Fibroblast of villous mesenchyme (primary cell): ENCODE results near the gene EPN2. TPM values are rescaled to one million over a fixed set of nuclear protein-coding genes. Genes with fewer than 3 reads are reported as not detected.

ENCODE experiments used
- DNase-seq: peaks from one replicate; pipeline ENCODE4 v3.0.0-alpha.2; 2010; ENCODE audit warnings: low read depth
- H3K4me3 ChIP-seq: 2 replicates; pipeline ENCODE4 v1.5.1; 2011; ENCODE audit warnings: low read depth, mild to moderate bottlenecking, low read length
- total RNA-seq: library from RNA; depleted of rRNA; stranded (reverse); fragments of >200 nt; gene quantifications from 2 replicates; pipeline ENCODE4 v1.2.3, GENCODE V29; 2012
- TF ChIP-seq, protein P1 (sequence below): IDR thresholded peaks from 2 replicates; pipeline ENCODE4 v1.5.1; 2012; ENCODE audit warnings: low read depth, mild to moderate bottlenecking, low read length; ENCODE audit not compliant: insufficient read depth

EPN2 gene
- total RNA-seq, 1 donor, result 30.2 TPM

DNA sequence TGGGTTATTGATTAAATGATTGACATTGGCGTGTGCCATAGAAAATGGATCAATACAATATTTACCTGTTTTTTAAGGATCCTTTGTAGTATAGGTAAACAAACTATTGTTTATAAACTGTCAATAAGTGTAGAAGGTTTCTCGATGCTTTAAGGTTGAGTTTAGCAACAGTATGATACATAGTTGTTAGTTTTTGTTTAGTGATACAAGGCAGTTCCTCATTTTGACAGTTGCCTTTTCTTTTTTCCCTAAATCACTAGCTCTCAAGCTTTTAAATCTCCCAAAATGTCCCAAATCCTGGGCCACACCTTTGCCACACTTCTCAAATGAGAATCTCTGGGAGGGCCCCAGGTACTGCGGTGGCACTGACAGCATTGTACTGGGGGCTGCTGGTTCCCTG is 57.3 kb downstream of the EPN2 start:
- no peak overlapping the region for H3K4me3 ChIP-seq
- no peak for DNase-seq
- TF ChIP-seq, protein P1, sequence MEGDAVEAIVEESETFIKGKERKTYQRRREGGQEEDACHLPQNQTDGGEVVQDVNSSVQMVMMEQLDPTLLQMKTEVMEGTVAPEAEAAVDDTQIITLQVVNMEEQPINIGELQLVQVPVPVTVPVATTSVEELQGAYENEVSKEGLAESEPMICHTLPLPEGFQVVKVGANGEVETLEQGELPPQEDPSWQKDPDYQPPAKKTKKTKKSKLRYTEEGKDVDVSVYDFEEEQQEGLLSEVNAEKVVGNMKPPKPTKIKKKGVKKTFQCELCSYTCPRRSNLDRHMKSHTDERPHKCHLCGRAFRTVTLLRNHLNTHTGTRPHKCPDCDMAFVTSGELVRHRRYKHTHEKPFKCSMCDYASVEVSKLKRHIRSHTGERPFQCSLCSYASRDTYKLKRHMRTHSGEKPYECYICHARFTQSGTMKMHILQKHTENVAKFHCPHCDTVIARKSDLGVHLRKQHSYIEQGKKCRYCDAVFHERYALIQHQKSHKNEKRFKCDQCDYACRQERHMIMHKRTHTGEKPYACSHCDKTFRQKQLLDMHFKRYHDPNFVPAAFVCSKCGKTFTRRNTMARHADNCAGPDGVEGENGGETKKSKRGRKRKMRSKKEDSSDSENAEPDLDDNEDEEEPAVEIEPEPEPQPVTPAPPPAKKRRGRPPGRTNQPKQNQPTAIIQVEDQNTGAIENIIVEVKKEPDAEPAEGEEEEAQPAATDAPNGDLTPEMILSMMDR, result no peak

DNA sequence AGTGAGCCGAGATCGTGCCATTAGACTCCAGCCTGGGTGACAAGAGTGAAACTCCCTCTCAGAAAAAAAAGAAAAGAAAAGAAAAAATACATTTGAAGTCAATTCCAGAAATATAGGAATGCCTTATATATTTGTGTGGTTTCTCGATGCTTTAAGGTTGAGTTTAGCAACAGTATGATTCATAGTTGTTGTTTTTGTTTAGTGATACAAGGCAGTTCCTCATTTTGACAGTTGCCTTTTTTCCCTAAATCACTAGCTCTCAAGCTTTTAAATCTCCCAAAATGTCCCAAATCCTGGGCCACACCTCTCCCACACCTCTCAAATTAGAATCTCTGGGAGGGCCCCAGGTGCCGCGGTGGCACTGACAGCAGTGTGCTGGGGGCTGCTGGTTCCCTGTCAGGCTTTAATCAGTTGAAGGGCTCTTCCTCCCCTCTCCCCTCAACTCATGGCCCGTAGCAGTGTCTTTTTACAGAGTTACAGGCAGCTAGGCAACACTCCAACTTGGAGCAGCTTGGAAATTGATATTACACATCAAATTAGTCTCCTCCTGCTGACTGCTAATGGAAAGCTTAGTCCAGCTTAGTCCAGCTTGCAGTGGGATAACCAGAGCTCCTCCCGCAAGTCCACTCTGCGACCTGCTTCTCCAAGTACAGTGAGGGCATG is 58.4 kb downstream of the EPN2 start:
- TF ChIP-seq, protein P1, result no peak
- DNase-seq, result peak; percentile 46
- no peak overlapping the region for H3K4me3 ChIP-seq

DNA sequence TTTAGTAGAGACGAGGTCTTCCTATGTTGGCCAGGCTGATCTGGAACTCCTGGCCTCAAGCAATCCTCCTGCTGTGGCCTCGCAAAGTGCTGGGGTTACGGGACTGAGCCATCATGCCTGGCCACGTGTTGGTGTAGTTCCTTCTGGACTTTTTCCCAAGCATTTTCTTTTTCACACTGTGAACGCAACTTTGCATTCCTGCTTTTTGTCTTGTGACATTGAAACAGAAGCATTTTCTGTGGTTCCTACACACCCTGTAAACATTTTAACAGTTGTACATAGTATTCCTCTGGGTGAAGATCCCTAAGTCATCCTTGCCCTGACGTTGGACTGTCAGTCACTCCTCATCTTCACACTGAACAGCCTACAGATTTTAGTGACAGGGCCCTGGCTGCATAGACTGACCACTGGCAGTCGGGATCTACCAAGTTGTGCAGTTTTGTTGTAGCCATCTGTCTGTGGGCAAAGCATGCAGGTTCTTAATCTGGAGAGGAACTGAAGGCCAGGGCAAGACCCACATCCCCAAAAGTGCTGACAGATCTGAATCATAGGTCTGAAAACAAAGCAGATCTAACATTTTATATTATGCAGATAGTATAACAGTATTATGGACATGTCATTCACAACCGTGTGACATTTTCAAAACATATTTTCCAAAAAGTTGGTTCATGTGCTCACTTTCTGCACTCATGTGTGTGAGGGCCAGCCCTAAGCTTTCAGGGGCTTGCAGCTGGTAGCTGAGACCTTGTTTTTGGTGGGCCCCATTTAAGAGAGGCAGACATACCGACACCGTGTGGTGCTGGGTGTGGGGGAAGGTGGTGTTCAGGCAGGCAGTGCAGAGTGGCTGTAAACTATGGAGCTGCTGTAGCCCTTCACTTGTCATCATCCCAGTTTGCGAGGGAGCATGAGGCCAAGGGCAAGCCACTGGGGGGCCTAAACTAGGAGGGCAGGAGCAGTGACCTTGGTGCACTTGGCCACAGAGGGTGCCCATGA is 59.9 kb downstream of the EPN2 start:
- peak; percentile 79 for DNase-seq
- TF ChIP-seq, protein P1, result no peak

DNA sequence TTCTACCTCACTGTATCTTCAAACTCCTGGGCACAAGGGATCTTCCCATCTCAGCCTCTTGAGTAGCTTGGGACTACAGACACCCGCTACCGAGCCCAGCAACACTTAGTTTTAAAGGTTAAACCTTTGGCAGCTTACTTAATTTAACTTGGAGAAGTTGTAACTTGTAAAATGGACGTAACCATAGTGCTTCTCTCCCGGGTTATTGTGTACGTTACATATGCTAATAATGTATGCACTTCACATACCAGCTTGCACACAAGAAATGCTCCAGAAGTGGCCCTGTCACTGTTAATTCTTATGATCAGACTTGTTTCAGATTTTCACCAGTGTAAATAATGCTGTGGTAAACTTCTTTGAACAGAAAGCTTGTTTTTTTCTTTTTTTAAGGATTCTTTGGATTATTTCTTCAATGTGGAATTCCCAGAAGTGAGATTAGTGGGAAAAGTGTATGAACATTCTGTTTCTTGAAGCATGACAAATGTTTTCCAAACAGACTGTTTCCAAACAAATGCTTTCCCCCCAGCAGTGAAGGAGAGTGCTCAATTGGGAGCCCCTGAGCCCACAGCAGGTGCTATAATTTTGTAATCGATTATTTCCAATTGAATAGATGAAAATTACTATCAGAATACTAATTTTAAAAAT is 61.5 kb downstream of the EPN2 start:
- H3K4me3 ChIP-seq, result no peak overlapping the region
- no peak for DNase-seq
- TF ChIP-seq, protein P1, result no peak

More for the DNA sequence above, 59.9 kb downstream of the EPN2 start:
- H3K4me3 ChIP-seq, result no peak overlapping the region

DNA sequence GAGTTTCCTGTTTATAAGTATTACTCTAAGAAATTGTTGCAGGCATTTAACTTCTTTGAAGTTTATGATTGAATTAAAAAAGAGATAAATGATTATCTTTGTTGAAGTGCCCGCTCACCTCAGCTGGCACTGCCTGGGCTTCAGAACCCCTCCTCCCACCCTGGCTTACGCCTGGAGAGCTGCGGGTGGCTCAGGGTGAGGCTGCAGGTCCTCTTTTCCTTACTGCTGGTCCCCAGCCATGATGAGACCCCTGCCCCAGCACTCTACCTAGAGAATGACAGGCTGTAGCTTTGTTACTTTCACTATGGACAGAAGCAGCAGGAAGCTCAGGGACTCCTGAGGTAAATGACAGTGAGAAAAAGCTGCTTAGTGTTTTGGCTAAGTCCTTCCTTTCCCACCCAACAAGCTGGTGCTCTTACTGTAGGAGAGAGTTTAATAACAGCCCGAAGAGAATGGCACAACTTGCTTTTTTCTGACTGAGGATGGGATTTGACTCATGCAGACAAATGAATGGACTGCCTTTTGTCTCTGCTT is 62.1 kb downstream of the EPN2 start:
- H3K4me3 ChIP-seq, result no peak overlapping the region
- TF ChIP-seq, protein P1, result no peak
- DNase-seq, result no peak

DNA sequence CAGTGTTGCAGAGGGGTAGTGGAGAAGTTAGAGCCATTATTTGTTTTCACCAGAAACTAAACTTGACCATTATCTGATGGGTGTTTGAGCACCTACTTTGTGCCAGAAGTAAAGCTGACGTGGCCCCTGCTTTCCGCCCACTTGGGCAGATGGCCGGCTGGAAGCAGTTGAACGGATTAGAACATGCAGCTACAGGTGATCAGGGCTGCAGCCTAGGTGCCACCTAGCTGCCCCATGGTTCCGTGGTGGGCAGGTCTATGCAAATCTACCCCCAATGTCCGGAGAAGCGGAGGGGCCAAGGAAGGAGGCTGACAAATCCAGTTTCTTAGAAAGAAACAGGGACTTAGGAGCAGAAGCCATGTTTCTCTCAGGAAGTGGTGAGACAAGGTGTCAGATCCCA is 62.7 kb downstream of the EPN2 start:
- H3K4me3 ChIP-seq, result no peak overlapping the region
- DNase-seq, result no peak
- TF ChIP-seq, protein P1, result no peak
